PC-3 (cell line): ENCODE data around the gene CNTNAP5. TPM values are rescaled to one million over a fixed set of nuclear protein-coding genes. Genes with fewer than 3 reads are reported as not detected.

Source experiments
- ATAC-seq: fragments of 200-7000 bp; cut with Tn5 transposase; 2 replicates; pipeline ENCODE4 v1.9.1; 2020; ENCODE audit warnings: mild to moderate bottlenecking, moderate library complexity
- BruUV-seq: library from RNA; stranded (reverse); fragments of 400-500 nt; replicated peaks from 2 replicates; lab custom pipeline; 2021; lab: Mats Ljungman, UMichigan
- CTCF ChIA-PET: fragments of 300-600 bp; sonication (Branson Sonifier 250); formaldehyde crosslinking; loops from one replicate; lab custom pipeline; 2022; ENCODE audit warnings: antibody characterized with exemption; lab: Charles Lee
- POLR2A ChIA-PET: fragments of 300-600 bp; sonication (Branson Sonifier 250); formaldehyde crosslinking; loops from one replicate; lab custom pipeline; 2022; ENCODE audit warnings: antibody characterized with exemption; ENCODE audit not compliant: unreplicated experiment; lab: Charles Lee
- DNase-seq: peaks from one replicate; pipeline ENCODE4 v3.0.0-alpha.2; 2015
- H2AFZ ChIP-seq: fragments of 300-600 bp; sonication (generic); 2 replicates; pipeline ENCODE4 v1.6.0; 2016; ENCODE audit warnings: antibody characterized with exemption, low read length
- H3F3A ChIP-seq: fragments of 300-600 bp; sonication (generic); one replicate; pipeline ENCODE4 v1.6.0; 2017; ENCODE audit warnings: antibody characterized with exemption, low read length, control low read depth, mild to moderate bottlenecking; ENCODE audit not compliant: unreplicated experiment
- H3K27ac ChIP-seq: fragments of 300-600 bp; sonication (generic); 2 replicates; pipeline ENCODE4 v1.5.1; 2016; ENCODE audit warnings: mild to moderate bottlenecking, low read length
- H3K27me3 ChIP-seq: fragments of 300-600 bp; sonication (generic); 2 replicates; pipeline ENCODE4 v1.6.1; 2016; ENCODE audit warnings: low read length, mixed read lengths
- H3K36me3 ChIP-seq: fragments of 300-600 bp; sonication (generic); 2 replicates; pipeline ENCODE4 v1.6.1; 2016; ENCODE audit warnings: low read depth, mixed run types, low read length, mixed read lengths
- H3K4me1 ChIP-seq: fragments of 300-600 bp; sonication (generic); 2 replicates; pipeline ENCODE4 v1.5.1; 2016; ENCODE audit warnings: low read length; ENCODE audit not compliant: insufficient read depth
- H3K4me2 ChIP-seq: fragments of 300-600 bp; sonication (generic); 2 replicates; pipeline ENCODE4 v1.6.0; 2016; ENCODE audit warnings: low read length
- H3K4me3 ChIP-seq: fragments of 300-600 bp; sonication (generic); 2 replicates; pipeline ENCODE4 v1.5.1; 2016; ENCODE audit warnings: mild to moderate bottlenecking, low read length, mixed read lengths
- H3K79me2 ChIP-seq: fragments of 300-600 bp; sonication (generic); 2 replicates; pipeline ENCODE4 v1.6.1; 2017; ENCODE audit warnings: low read length, mixed read lengths
- H3K9ac ChIP-seq: fragments of 300-600 bp; sonication (generic); 2 replicates; pipeline ENCODE4 v1.6.0; 2016; ENCODE audit warnings: mild to moderate bottlenecking, low read length
- H3K9me2 ChIP-seq: fragments of 300-600 bp; sonication (generic); replicated peaks from 2 replicates; pipeline ENCODE4 v1.6.1; 2016; ENCODE audit warnings: mixed run types, low read length, mixed read lengths
- H3K9me3 ChIP-seq: fragments of 300-600 bp; sonication (generic); 2 replicates; pipeline ENCODE4 v1.6.1; 2016; ENCODE audit warnings: low read length, mixed read lengths
- H4K20me1 ChIP-seq: fragments of 300-600 bp; sonication (generic); 2 replicates; pipeline ENCODE4 v1.6.1; 2016; ENCODE audit warnings: low read length, mixed read lengths
- CTCF ChIP-seq: fragments of 300-600 bp; sonication (generic); conservative IDR thresholded peaks from 2 replicates; pipeline ENCODE4 v1.5.1; 2017; ENCODE audit warnings: antibody characterized with exemption, low read depth, mild to moderate bottlenecking, low read length
- EZH2 ChIP-seq: fragments of 300-600 bp; sonication (generic); IDR thresholded peaks from one replicate; pipeline ENCODE4 v1.6.1; 2017; ENCODE audit warnings: antibody characterized with exemption, mild to moderate bottlenecking, low read length; ENCODE audit not compliant: unreplicated experiment
- EZH2phosphoT487 ChIP-seq: fragments of 300-600 bp; sonication (generic); IDR thresholded peaks from 2 replicates; pipeline ENCODE4 v1.6.1; 2018; ENCODE audit warnings: mild to moderate bottlenecking, antibody characterized with exemption, low read length, borderline replicate concordance
- intact Hi-C: fragments of 100-400 bp; cut with micrococcal nuclease; formaldehyde crosslinking; loops from 2 replicates; pipeline ENCODE4 v1.9.0; 2023
- total RNA-seq: library from RNA; depleted of rRNA; stranded (reverse); fragments of >200 nt; gene quantifications from 2 replicates; pipeline ENCODE4 v1.2.3, GENCODE V29; 2014

Gene CNTNAP5
- total RNA-seq, 1 experiment from 2014 or later, result not detected

GRCh38 chr2:124698979-124699565, 674.0 kb downstream of the CNTNAP5 start:
- H3K79me2 ChIP-seq, result no peaks in the 10 kb centered on the region
- H3K9me2 ChIP-seq, result no peaks in the 10 kb centered on the region
- no peak overlapping the region for H3K9ac ChIP-seq
- CTCF ChIA-PET, result no interaction called here
- intact Hi-C loops, result no loop called here
- H3K36me3 ChIP-seq, result no peaks in the 10 kb centered on the region
- no peaks in the 10 kb centered on the region for H3K27me3 ChIP-seq
- no peaks in the 10 kb centered on the region for H3F3A ChIP-seq
- H3K4me1 ChIP-seq, result no peaks in the 10 kb centered on the region
- TF ChIP-seq EZH2, result no peak
- TF ChIP-seq CTCF, result no peak
- no peak for TF ChIP-seq EZH2phosphoT487
- H3K4me3 ChIP-seq, result no peak overlapping the region
- no peak overlapping the region for H3K27ac ChIP-seq
- H2AFZ ChIP-seq, result no peak overlapping the region
- ATAC-seq, result no peak
- no TSS peak for BruUV-seq
- POLR2A ChIA-PET, result no interaction called here
- no peak overlapping the region for H3K4me2 ChIP-seq
- no peaks in the 10 kb centered on the region for H4K20me1 ChIP-seq
- H3K9me3 ChIP-seq, result peaks cover 6% of the 10 kb centered on the region
- no peak for DNase-seq

- BruUV-seq, result no TSS peak
- Histone ChIP-seq H3F3A (no peaks in the 10 kb centered on the region), H3K27me3 (no peaks in the 10 kb centered on the region), H3K27ac (no peak overlapping the region), H3K79me2 (no peaks in the 10 kb centered on the region), H3K9ac (no peak overlapping the region), H3K4me1 (no peaks in the 10 kb centered on the region), H3K36me3 (no peaks in the 10 kb centered on the region), H4K20me1 (no peaks in the 10 kb centered on the region), H3K9me3 (peaks cover 6% of the 10 kb centered on the region), H3K9me2 (no peaks in the 10 kb centered on the region), H3K4me2 (no peak overlapping the region), H2AFZ (no peak overlapping the region), H3K4me3 (no peak overlapping the region)
- ChIA-PET POLR2A (no interaction called here), CTCF (no interaction called here)
- intact Hi-C loops, result no loop called here
- ATAC-seq, result no peak
- TF ChIP-seq EZH2phosphoT487 (no peak), EZH2 (no peak), CTCF (no peak)
- DNase-seq, result no peak
Observed at GRCh38 chr2:124702777-124703176, 677.7 kb downstream of the CNTNAP5 start.

GRCh38 chr2:124704071-124704925, 679.2 kb downstream of the CNTNAP5 start:
- DNase-seq (no peak), ATAC-seq (no peak)
- no peaks in the 10 kb centered on the region for H3K4me1 ChIP-seq
- no peaks in the 10 kb centered on the region for H3K36me3 ChIP-seq
- H3K27me3 ChIP-seq, result no peaks in the 10 kb centered on the region
- no peak overlapping the region for H3K27ac ChIP-seq
- H3K9me2 ChIP-seq, result no peaks in the 10 kb centered on the region
- intact Hi-C loops, result no loop called here
- no peaks in the 10 kb centered on the region for H3K79me2 ChIP-seq
- POLR2A ChIA-PET, result no interaction called here
- CTCF ChIA-PET, result no interaction called here
- no peak overlapping the region for H3K4me3 ChIP-seq
- H3K4me2 ChIP-seq, result no peak overlapping the region
- H3F3A ChIP-seq, result no peaks in the 10 kb centered on the region
- H3K9me3 ChIP-seq, result peaks cover 6% of the 10 kb centered on the region
- H4K20me1 ChIP-seq, result no peaks in the 10 kb centered on the region
- H2AFZ ChIP-seq, result no peak overlapping the region
- TF ChIP-seq EZH2phosphoT487, result no peak
- no peak overlapping the region for H3K9ac ChIP-seq
- BruUV-seq, result no TSS peak
